Pancreas (tissue), 10 donors: ENCODE measurements around the gene METTL21C. TPM values are rescaled to one million over a fixed set of nuclear protein-coding genes. Genes with fewer than 3 reads are reported as not detected.

Source experiments
- ATAC-seq, 4 donors: fragments of 200-7000 bp; cut with Tn5 transposase; one replicate each; pipeline versions ENCODE4 v1.8.0 to v1.9.1; 2020; ENCODE audit warnings: mild to moderate bottlenecking in 4 of 4, moderate library complexity in 4 of 4
- DNase-seq, 6 donors: peaks; one replicate each; pipeline ENCODE4 v3.0.0-alpha.2; 2020
- FAIRE-seq: peaks from 2 replicates; lab custom pipeline; 2012; peaks lifted over from hg19 to GRCh38; lab: Jason Lieb, UNC
- H3K27ac ChIP-seq, 4 donors: fragments of 200-600 bp; sonication (generic); 1 replicate in 3 of 4; 2 replicates in 1 of 4; pipeline versions ENCODE4 v1.5.0 to v1.8.0; 2020
- H3K27me3 ChIP-seq, 4 donors: fragments of 200-600 bp; one replicate each; pipeline ENCODE4 v1.8.0; 2021
- H3K36me3 ChIP-seq, 3 donors: fragments of 200-600 bp; sonication (generic) in 1 of 3; one replicate each; pipeline versions ENCODE4 v1.5.0 to v1.8.0; 2020 to 2021
- H3K4me1 ChIP-seq, 3 donors: fragments of 200-600 bp; one replicate each; pipeline ENCODE4 v1.8.0; 2021
- H3K4me3 ChIP-seq, 4 donors: fragments of 200-600 bp; sonication (generic) in 2 of 4; one replicate each; pipeline versions ENCODE4 v1.5.0 to v1.8.0; 2020 to 2021
- H3K9me3 ChIP-seq, 4 donors: fragments of 200-600 bp; one replicate each; pipeline ENCODE4 v1.8.0; 2021
- CTCF ChIP-seq, 4 donors: fragments of 200-600 bp; sonication (generic) in 3 of 4; IDR thresholded peaks; one replicate each; pipeline versions ENCODE4 v1.5.0 to v1.8.0; 2021; ENCODE audit warnings: antibody characterized with exemption in 4 of 4
- WGBS, 2 donors: extraction: QIAGEN DNeasy Blood & Tissue Kit; methylation state at CpG; one replicate each; pipeline ENCODE4 v1.1.7; 2013; 5-methylcytosine and 5-hydroxymethylcytosine counted together
- intact Hi-C, 3 donors: fragments of 100-400 bp; cut with DNase I; formaldehyde crosslinking; loops; one replicate each; pipeline versions ENCODE4 v1.11.1 to v1.14.2; 2022
- polyA plus RNA-seq, 2 donors: library from polyadenylated mRNA; stranded (reverse); fragments of 200-250 nt; gene quantifications; one replicate each; pipeline ENCODE4 v1.2.3, GENCODE V29; 2013
- total RNA-seq, 6 donors: library from RNA; stranded (reverse); fragmentation: NEBNext Ultra II Directional in 4 of 6; extraction: Animal tissue kit (Norgen Biotek cat#: 25700) in 4 of 6; gene quantifications; one replicate each; pipeline versions ENCODE4 v1.2.1 to v1.2.4, GENCODE V29; 2021 to 2023
- donor health status: healthy with polysubstance abuse.
- donor health status: DM: no; HTN: no; CAD: no; lungs with moderate emphysema.
- donor health status: DM: no; HTN: no; CAD: no.
- donor health status: control.
- donor health status: control.
- donor health status: Bipolar disorder and iron deficiency.
- donor health status: DM: yes; HTN: yes; CAD: no.
- donor health status: DM: no; HTN: no; CAD: no.
- donor health status: DM: no; HTN: no; CAD: no.
- donor health status: DM: yes; HTN: yes; CAD: no.

Gene METTL21C
- total and polyA plus RNA-seq, 8 donors, result not detected

DNA sequence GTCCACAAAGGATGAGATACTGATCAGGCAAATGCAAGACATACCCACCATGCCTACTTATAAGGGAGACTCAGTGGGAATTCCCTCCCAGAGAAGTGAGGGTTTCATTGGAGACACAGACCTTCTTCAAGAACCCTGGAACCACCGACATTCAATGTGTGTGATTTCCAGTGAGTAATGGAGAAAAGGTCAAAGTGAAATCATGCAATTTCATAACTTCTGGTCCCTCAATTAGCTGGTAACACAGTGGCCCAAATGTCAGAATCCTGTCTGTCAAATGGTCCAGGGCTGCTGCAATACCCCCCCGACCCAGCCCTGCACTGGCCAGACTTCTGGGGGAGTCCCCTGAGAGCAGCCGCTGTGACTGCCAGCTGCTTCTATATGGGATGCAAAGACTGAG is 4.7 kb upstream of the METTL21C start:
- Histone ChIP-seq H3K4me3 (no peak overlapping the region), H3K36me3 (no peaks in the 10 kb centered on the region), H3K9me3 (no peaks in the 10 kb centered on the region), H3K27me3 (no peaks in the 10 kb centered on the region), H3K27ac (no peak overlapping the region), H3K4me1 (no peaks in the 10 kb centered on the region)
- intact Hi-C loops, result no loop called here
- no peak for ATAC-seq
- 64 to 74% methylated on average over 3 of the region's 3 CpGs for WGBS, 2 donors
- TF ChIP-seq CTCF (IDR thresholded peaks at IDR 0.05), result no peak
- no peak for DNase-seq
- no peak for FAIRE-seq

DNA sequence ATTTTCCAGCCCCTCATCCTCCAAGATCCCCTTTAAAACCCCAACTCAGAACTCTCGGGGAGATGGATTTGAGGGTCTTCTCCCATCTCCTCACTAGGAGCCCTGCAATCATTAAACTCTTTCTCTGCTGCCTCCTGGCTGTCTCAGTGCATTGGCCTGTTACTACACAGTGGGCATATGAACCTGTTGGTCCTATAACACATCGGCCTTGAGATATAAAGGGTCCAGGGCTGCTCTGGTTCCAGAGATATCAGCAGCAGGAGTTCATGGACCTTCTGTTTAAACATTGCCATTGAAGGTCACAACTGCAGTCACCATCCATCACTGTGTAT is 3.8 kb upstream of the METTL21C start:
- H3K4me3 ChIP-seq, result no peak overlapping the region
- TF ChIP-seq CTCF (IDR thresholded peaks at IDR 0.05), result no peak
- ATAC-seq (no peak), FAIRE-seq (no peak), DNase-seq (no peak)
- 79 to 85% methylated on average over 2 of the region's 2 CpGs for WGBS, 2 donors
- H3K27ac ChIP-seq, result no peak overlapping the region
- no peaks in the 10 kb centered on the region for H3K27me3 ChIP-seq
- H3K9me3 ChIP-seq, result no peaks in the 10 kb centered on the region
- H3K36me3 ChIP-seq, result no peaks in the 10 kb centered on the region
- no peaks in the 10 kb centered on the region for H3K4me1 ChIP-seq
- intact Hi-C loops, result no loop called here

DNA sequence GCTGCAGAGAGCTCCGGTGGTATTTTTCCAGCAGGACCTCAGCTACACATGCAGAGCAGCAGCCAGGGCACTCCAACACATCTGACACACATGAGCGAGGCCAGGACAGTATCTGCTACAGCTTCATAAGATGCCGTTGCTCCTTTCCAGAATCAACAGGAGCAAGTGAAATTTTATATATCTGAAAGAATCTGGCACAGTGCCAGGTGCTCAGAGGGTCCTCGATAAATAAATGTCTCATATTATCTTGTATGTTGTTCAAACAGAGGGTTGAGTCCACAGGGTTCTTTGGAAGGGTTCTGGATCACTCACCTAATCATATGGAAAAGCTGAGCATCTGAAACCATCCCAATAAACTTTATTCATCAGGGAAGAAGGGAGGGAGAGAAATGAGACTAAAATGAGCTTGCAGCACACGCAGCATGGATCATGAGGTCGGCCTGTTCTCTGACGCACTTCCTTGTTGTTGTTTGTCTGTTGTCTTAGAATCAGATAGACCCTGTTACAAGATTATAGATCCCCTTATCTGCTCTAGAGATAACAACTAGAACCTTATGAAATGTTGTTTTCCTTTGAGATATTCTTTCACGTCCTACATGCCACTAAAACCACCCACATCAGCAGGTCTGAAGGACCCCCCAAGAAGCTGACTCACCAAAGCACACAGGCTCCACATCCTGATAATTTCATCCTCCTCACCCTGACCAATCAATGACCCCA is 3.2 kb upstream of the METTL21C start:
- DNase-seq, result no peak
- ATAC-seq, result no peak
- no peak for TF ChIP-seq CTCF (IDR thresholded peaks at IDR 0.05)
- Histone ChIP-seq H3K27me3 (no peaks in the 10 kb centered on the region), H3K4me3 (no peak overlapping the region), H3K36me3 (no peaks in the 10 kb centered on the region), H3K4me1 (no peaks in the 10 kb centered on the region), H3K27ac (no peak overlapping the region), H3K9me3 (no peaks in the 10 kb centered on the region)
- intact Hi-C loops, result no loop called here
- no peak for FAIRE-seq
- 76 to 84% methylated on average over 8 of the region's 8 CpGs for WGBS, 2 donors

DNA sequence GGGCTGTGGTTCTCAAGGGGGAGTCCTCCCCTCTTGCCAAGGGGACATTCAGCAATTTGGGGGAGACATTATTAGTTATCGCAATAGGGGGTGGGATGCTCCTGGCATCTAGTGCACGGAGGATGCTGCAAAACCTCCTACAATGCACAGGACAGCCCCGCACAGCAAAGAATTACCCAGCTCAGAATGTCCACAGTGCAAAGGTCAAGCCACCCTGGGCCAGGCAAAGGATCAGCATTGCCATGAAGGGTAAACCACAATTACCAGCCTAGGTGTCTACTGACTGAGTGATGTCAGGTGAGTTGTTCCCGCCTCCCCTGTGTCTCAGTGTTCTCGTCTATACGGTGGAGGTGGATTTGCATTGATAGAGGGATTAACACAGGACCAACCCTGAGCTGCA is 2.4 kb upstream of the METTL21C start:
- FAIRE-seq (no peak), ATAC-seq (no peak), DNase-seq (no peak)
- Histone ChIP-seq H3K4me1 (no peaks in the 10 kb centered on the region), H3K9me3 (no peaks in the 10 kb centered on the region), H3K27ac (no peak overlapping the region), H3K4me3 (no peak overlapping the region), H3K36me3 (no peaks in the 10 kb centered on the region), H3K27me3 (no peaks in the 10 kb centered on the region)
- TF ChIP-seq CTCF (IDR thresholded peaks at IDR 0.05), result no peak
- intact Hi-C loops, result no loop called here
- 73 to 79% methylated on average over 6 of the region's 6 CpGs for WGBS, 2 donors

GRCh38 chr13:102696465-102696864 is 1.6 kb upstream of the METTL21C start:
- Histone ChIP-seq H3K36me3 (no peaks in the 10 kb centered on the region), H3K27me3 (no peaks in the 10 kb centered on the region), H3K4me3 (no peak overlapping the region), H3K27ac (no peak overlapping the region), H3K9me3 (no peaks in the 10 kb centered on the region), H3K4me1 (no peaks in the 10 kb centered on the region)
- intact Hi-C loops, result no loop called here
- no peak for TF ChIP-seq CTCF (IDR thresholded peaks at IDR 0.05)
- WGBS, 2 donors, result 70 to 82% methylated on average over 4 of the region's 4 CpGs
- FAIRE-seq (no peak), ATAC-seq (no peak), DNase-seq (no peak)
